IMR-90 (cell line): ENCODE results near the gene RNU1-3. TPM values are rescaled to one million over a fixed set of nuclear protein-coding genes. Genes with fewer than 3 reads are reported as not detected.

Experiments used
- ATAC-seq: fragments of 200-7000 bp; cut with Tn5 transposase; 2 replicates; pipeline ENCODE4 v1.9.1; 2020; ENCODE audit warnings: low read depth, mild to moderate bottlenecking, moderate library complexity
- BruUV-seq: library from RNA; stranded (reverse); fragments of 400-500 nt; replicated peaks from 2 replicates; lab custom pipeline; 2021; lab: Mats Ljungman, UMichigan
- CTCF ChIA-PET: fragments of 300-600 bp; formaldehyde crosslinking; extraction: SDS; loops from one replicate; lab custom pipeline; 2021; ENCODE audit warnings: antibody characterized with exemption; lab: Yijun Ruan, JAX
- POLR2A ChIA-PET: fragments of 300-600 bp; sonication (Branson Sonifier 250); formaldehyde crosslinking; loops from one replicate; lab custom pipeline; 2022; ENCODE audit warnings: antibody characterized with exemption; ENCODE audit not compliant: unreplicated experiment; lab: Charles Lee
- DNase-seq: peaks from one replicate; pipeline ENCODE4 v3.0.0; 2013
- H2AFZ ChIP-seq: replicated peaks from 2 replicates; pipeline ENCODE3; 2013; ENCODE audit warnings: low read length, mild to moderate bottlenecking; ENCODE audit not compliant: poor library complexity
- H2AK5ac ChIP-seq: 2 replicates; pipeline ENCODE4 v1.6.1; 2013; ENCODE audit warnings: low read depth, low read length, inconsistent platforms
- H2AK9ac ChIP-seq: replicated peaks from 2 replicates; pipeline ENCODE3; 2013; ENCODE audit warnings: mild to moderate bottlenecking, low read depth, low read length, moderate library complexity; ENCODE audit not compliant: poor library complexity
- H2BK120ac ChIP-seq: 2 replicates; pipeline ENCODE4 v1.6.1; 2013; ENCODE audit warnings: low read depth, low read length, inconsistent platforms
- H2BK15ac ChIP-seq: 3 replicates; pipeline ENCODE4 v1.6.1; 2013; ENCODE audit warnings: low read depth, low read length, inconsistent platforms
- H2BK20ac ChIP-seq: 2 replicates; pipeline ENCODE4 v1.6.1; 2013; ENCODE audit warnings: low read depth, mild to moderate bottlenecking, inconsistent platforms, low read length, moderate library complexity
- H2BK5ac ChIP-seq: 2 replicates; pipeline ENCODE4 v1.6.1; 2013; ENCODE audit warnings: mild to moderate bottlenecking, low read depth, low read length, inconsistent platforms; ENCODE audit not compliant: poor library complexity, severe bottlenecking
- H3K14ac ChIP-seq: replicated peaks from 2 replicates; pipeline ENCODE4 v1.6.1; 2013; ENCODE audit warnings: low read depth, low read length, inconsistent platforms
- H3K18ac ChIP-seq: 2 replicates; pipeline ENCODE4 v1.6.1; 2013; ENCODE audit warnings: low read depth, low read length, control low read depth
- H3K23ac ChIP-seq: 2 replicates; pipeline ENCODE4 v1.6.1; 2013; ENCODE audit warnings: low read depth, low read length, inconsistent platforms
- H3K27ac ChIP-seq: 2 replicates; pipeline ENCODE4 v1.5.1; 2013; ENCODE audit warnings: mild to moderate bottlenecking, control low read depth, low read length; ENCODE audit not compliant: insufficient read depth
- H3K27me3 ChIP-seq: 2 replicates; pipeline ENCODE4 v1.6.1; 2013; ENCODE audit warnings: low read length; ENCODE audit not compliant: control insufficient read depth, insufficient read depth
- H3K36me3 ChIP-seq: 2 replicates; pipeline ENCODE4 v1.6.1; 2013; ENCODE audit warnings: low read length, mixed read lengths; ENCODE audit not compliant: control insufficient read depth, insufficient read depth
- H3K4ac ChIP-seq: 2 replicates; pipeline ENCODE4 v1.6.1; 2013; ENCODE audit warnings: low read depth, low read length, inconsistent platforms
- H3K4me1 ChIP-seq: 2 replicates; pipeline ENCODE4 v1.6.1; 2013; ENCODE audit warnings: low read length, mixed read lengths; ENCODE audit not compliant: control insufficient read depth, insufficient read depth
- H3K4me2 ChIP-seq: 2 replicates; pipeline ENCODE4 v1.6.1; 2013; ENCODE audit warnings: low read depth, mild to moderate bottlenecking, control low read depth, low read length, moderate library complexity
- H3K4me3 ChIP-seq: 2 replicates; pipeline ENCODE4 v1.5.1; 2013; ENCODE audit warnings: low read depth, mild to moderate bottlenecking, control low read depth, low read length, moderate library complexity; ENCODE audit not compliant: insufficient read depth
- H3K56ac ChIP-seq: 2 replicates; pipeline ENCODE4 v1.6.1; 2013; ENCODE audit warnings: low read length, inconsistent platforms; ENCODE audit not compliant: insufficient read depth; ENCODE audit errors: extremely low read depth
- H3K79me1 ChIP-seq, 2 experiments: 2 replicates each; pipeline ENCODE4 v1.6.1; 2013; ENCODE audit warnings: low read length in 2 of 2, inconsistent platforms in 1 of 2, low read depth in 1 of 2
- H3K9ac ChIP-seq: 2 replicates; pipeline ENCODE4 v1.6.1; 2013; ENCODE audit warnings: low read depth, low read length, control low read depth
- H3K9me1 ChIP-seq: 2 replicates; pipeline ENCODE4 v1.6.1; 2013; ENCODE audit warnings: low read length, inconsistent platforms; ENCODE audit not compliant: insufficient read depth
- H3K9me3 ChIP-seq: 2 replicates; pipeline ENCODE4 v1.6.1; 2013; ENCODE audit warnings: low read length; ENCODE audit not compliant: control insufficient read depth, insufficient read depth
- H4K20me1 ChIP-seq: 2 replicates; pipeline ENCODE4 v1.6.1; 2013; ENCODE audit warnings: low read length, inconsistent platforms; ENCODE audit not compliant: insufficient read depth
- H4K5ac ChIP-seq: 2 replicates; pipeline ENCODE4 v1.6.1; 2013; ENCODE audit warnings: mild to moderate bottlenecking, low read depth, low read length, control low read depth
- H4K8ac ChIP-seq, 2 experiments: 2 replicates each; pipeline ENCODE4 v1.6.1; 2013; ENCODE audit warnings: low read depth in 2 of 2, low read length in 2 of 2, control low read depth in 1 of 2, inconsistent platforms in 1 of 2
- H4K91ac ChIP-seq: 2 replicates; pipeline ENCODE4 v1.6.1; 2013; ENCODE audit warnings: low read depth, low read length, inconsistent platforms; ENCODE audit not compliant: insufficient read depth
- BHLHE40 ChIP-seq: fragments of 150-350 bp; IDR thresholded peaks from 2 replicates; pipeline ENCODE4 v1.6.1; 2016; ENCODE audit warnings: mild to moderate bottlenecking, low read depth, low read length
- CEBPB ChIP-seq: IDR thresholded peaks from 2 replicates; pipeline ENCODE4 v1.6.1; 2012; ENCODE audit warnings: low read depth, low read length, improper control_type of control experiment
- CHD1 ChIP-seq: IDR thresholded peaks from 2 replicates; pipeline ENCODE4 v1.6.1; 2012; ENCODE audit warnings: low read depth, low read length, improper control_type of control experiment
- FOS ChIP-seq: fragments of 150-350 bp; IDR thresholded peaks from 2 replicates; pipeline ENCODE4 v1.6.1; 2016; ENCODE audit warnings: low read depth, low read length
- MAFK ChIP-seq: IDR thresholded peaks from 2 replicates; pipeline ENCODE4 v1.6.1; 2012; ENCODE audit warnings: low read depth, low read length, improper control_type of control experiment
- MAZ ChIP-seq: IDR thresholded peaks from 2 replicates; pipeline ENCODE4 v1.6.1; 2012; ENCODE audit warnings: low read depth, mild to moderate bottlenecking, low read length, improper control_type of control experiment, moderate library complexity, borderline replicate concordance
- MXI1 ChIP-seq: IDR thresholded peaks from 2 replicates; pipeline ENCODE4 v1.6.1; 2012; ENCODE audit warnings: low read depth, mild to moderate bottlenecking, low read length, moderate library complexity, borderline replicate concordance
- POLR2A ChIP-seq: IDR thresholded peaks from 2 replicates; pipeline ENCODE4 v1.6.1; 2012; ENCODE audit warnings: mild to moderate bottlenecking, low read depth, low read length
- RAD21 ChIP-seq: IDR thresholded peaks from 2 replicates; pipeline ENCODE4 v1.6.1; 2012; ENCODE audit warnings: low read length, improper control_type of control experiment
- RCOR1 ChIP-seq: IDR thresholded peaks from 2 replicates; pipeline ENCODE4 v1.6.1; 2012; ENCODE audit warnings: mild to moderate bottlenecking, low read length, improper control_type of control experiment; ENCODE audit not compliant: insufficient replicate concordance
- RFX5 ChIP-seq: IDR thresholded peaks from 2 replicates; pipeline ENCODE4 v1.8.0; 2012; ENCODE audit warnings: low read depth, mild to moderate bottlenecking, low read length, moderate library complexity
- SMC3 ChIP-seq: fragments of 150-350 bp; IDR thresholded peaks from 2 replicates; pipeline ENCODE4 v1.6.1; 2016; ENCODE audit warnings: low read depth, mild to moderate bottlenecking, antibody characterized with exemption, low read length, moderate library complexity
- WGBS, 2 experiments: methylation state at CpG; one replicate each; pipeline versions ENCODE4 v1.1.5 to v1.1.7; 2013; ENCODE audit warnings: missing lambda C conversion rate in 2 of 2; ENCODE audit not compliant: insufficient read length in 1 of 2; ENCODE audit errors: extremely low coverage in 2 of 2; 5-methylcytosine and 5-hydroxymethylcytosine counted together
- dilution Hi-C: fragments of 300-500 bp; cut with HindIII; formaldehyde crosslinking; loops from one replicate; pipeline ENCODE4 v1.14.3; 2018; ENCODE audit warnings: low sequenced_read_pairs; ENCODE audit not compliant: unreplicated experiment
- in situ Hi-C: fragments of 300-500 bp; cut with MboI; formaldehyde crosslinking; loops from 3 replicates; pipeline ENCODE4 v1.14.3; 2019; ENCODE audit warnings: low sequenced_read_pairs, inconsistent platforms, mixed read lengths
- intact Hi-C: fragments of 100-400 bp; cut with micrococcal nuclease; formaldehyde crosslinking; loops from 2 replicates; pipeline ENCODE4 v1.10.0; 2022
- polyA plus RNA-seq, 3 experiments: library from polyadenylated mRNA; depleted of rRNA; stranded (reverse); fragments of >200 nt; gene quantifications; 2 replicates each; pipeline ENCODE4 v1.2.3, GENCODE V29; 2012; ENCODE audit warnings: low replicate concordance in 1 of 3
- total RNA-seq: library from RNA; depleted of rRNA; stranded (reverse); fragments of >200 nt; gene quantifications from 2 replicates; pipeline ENCODE4 v1.2.3, GENCODE V29; 2012
- TF ChIP-seq, protein P1 (sequence below): conservative IDR thresholded peaks from 2 replicates; pipeline ENCODE4 v1.5.1; 2012; ENCODE audit warnings: mild to moderate bottlenecking, low read depth, low read length, improper control_type of control experiment
- TF ChIP-seq, protein P2 (sequence below): fragments of 150-350 bp; IDR thresholded peaks from 2 replicates; pipeline ENCODE4 v1.6.1; 2016; ENCODE audit warnings: low read depth, mild to moderate bottlenecking, low read length, moderate library complexity, borderline replicate concordance
- TF ChIP-seq, protein P3 (sequence below): fragments of 150-350 bp; IDR thresholded peaks from 2 replicates; pipeline ENCODE4 v1.6.1; 2017; ENCODE audit warnings: mild to moderate bottlenecking, antibody characterized with exemption, low read length, low read depth

The RNU1-3 gene
- total and polyA plus RNA-seq, 2 of the 4 experiments (the other 2 are of a cell fraction) = under 0.01 TPM; not detected in 1

DNA sequence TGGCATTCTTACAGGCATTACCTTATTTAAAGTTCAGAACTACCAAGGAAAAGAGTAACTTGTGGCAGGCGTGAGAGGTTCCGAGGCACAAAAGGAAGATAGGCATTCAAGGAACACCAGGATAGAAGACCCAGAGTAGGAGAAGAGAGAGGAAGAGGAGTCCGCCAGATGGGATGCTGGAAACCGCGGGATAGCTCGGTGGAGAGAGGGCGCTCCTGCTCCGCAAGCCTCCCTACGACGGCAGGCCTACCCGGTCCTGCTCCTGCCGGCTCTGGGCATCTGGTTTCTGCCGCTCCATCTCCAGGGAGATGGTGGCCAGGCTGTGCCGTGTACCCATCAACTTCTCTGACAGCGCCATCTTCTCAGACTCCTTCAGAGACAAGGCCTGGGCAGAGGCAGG, 48.0 kb downstream of the RNU1-3 start:
- H3K9ac ChIP-seq = no peak overlapping the region
- intact Hi-C loops (no loop called here), in situ Hi-C loops (loop anchor here (25.0 kb wide), 1 partner anchor 419 kb away; no protein-coding TSS in a partner anchor), dilution Hi-C loops (no loop called here)
- H3K4ac ChIP-seq = no peak overlapping the region
- no peak overlapping the region for H3K4me2 ChIP-seq
- H3K9me3 ChIP-seq = no peaks in the 10 kb centered on the region
- H3K4me3 ChIP-seq = no peak overlapping the region
- no peak overlapping the region for H4K5ac ChIP-seq
- ATAC-seq (no peak), DNase-seq (no peak)
- H4K91ac ChIP-seq = no peak overlapping the region
- ChIA-PET POLR2A (no interaction called here), CTCF (interaction anchor here (1.2 kb wide), 1 partner anchor 10 kb away, joined by 3 read pairs; no protein-coding TSS in a partner anchor)
- no peak overlapping the region for H2BK15ac ChIP-seq
- no peaks in the 10 kb centered on the region for H3K27me3 ChIP-seq
- H4K20me1 ChIP-seq = peaks cover 3% of the 10 kb centered on the region; the same call in 1 of the 2 replicates
- H3K27ac ChIP-seq = no peak overlapping the region
- no peak overlapping the region for H4K8ac ChIP-seq
- 0 out of 4 replicates have a peak, but pooled peaks cover 0 to under 1% of the 10 kb centered on the region in 2 experiments for H3K79me1 ChIP-seq
- no peak overlapping the region for H2AK5ac ChIP-seq
- no TSS peak for BruUV-seq
- H3K9me1 ChIP-seq = no peaks in the 10 kb centered on the region
- H3K56ac ChIP-seq = no peak overlapping the region
- peak overlapping the region; percentile 49 for H2AFZ ChIP-seq
- WGBS, 2 experiments = 78% methylated on average over 14 of the region's 15 CpGs; no CpG with 5 or more reads in 1 of the 2 experiments
- H3K18ac ChIP-seq = no peak overlapping the region
- H3K36me3 ChIP-seq = peaks cover 7% of the 10 kb centered on the region; the same call in 1 of the 2 replicates
- no peak overlapping the region for H2BK5ac ChIP-seq
- no peak overlapping the region for H3K23ac ChIP-seq
- H2BK20ac ChIP-seq = no peak overlapping the region
- no peaks in the 10 kb centered on the region for H3K4me1 ChIP-seq
- no peak overlapping the region for H2BK120ac ChIP-seq
- no peak overlapping the region for H3K14ac ChIP-seq
- H2AK9ac ChIP-seq = peak overlapping the region; percentile 28
- no peak for TF ChIP-seq SMC3
- TF ChIP-seq, protein P1, sequence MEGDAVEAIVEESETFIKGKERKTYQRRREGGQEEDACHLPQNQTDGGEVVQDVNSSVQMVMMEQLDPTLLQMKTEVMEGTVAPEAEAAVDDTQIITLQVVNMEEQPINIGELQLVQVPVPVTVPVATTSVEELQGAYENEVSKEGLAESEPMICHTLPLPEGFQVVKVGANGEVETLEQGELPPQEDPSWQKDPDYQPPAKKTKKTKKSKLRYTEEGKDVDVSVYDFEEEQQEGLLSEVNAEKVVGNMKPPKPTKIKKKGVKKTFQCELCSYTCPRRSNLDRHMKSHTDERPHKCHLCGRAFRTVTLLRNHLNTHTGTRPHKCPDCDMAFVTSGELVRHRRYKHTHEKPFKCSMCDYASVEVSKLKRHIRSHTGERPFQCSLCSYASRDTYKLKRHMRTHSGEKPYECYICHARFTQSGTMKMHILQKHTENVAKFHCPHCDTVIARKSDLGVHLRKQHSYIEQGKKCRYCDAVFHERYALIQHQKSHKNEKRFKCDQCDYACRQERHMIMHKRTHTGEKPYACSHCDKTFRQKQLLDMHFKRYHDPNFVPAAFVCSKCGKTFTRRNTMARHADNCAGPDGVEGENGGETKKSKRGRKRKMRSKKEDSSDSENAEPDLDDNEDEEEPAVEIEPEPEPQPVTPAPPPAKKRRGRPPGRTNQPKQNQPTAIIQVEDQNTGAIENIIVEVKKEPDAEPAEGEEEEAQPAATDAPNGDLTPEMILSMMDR = no peak
- TF ChIP-seq MAFK = no peak
- no peak for TF ChIP-seq RFX5
- no peak for TF ChIP-seq CEBPB
- TF ChIP-seq, protein P2, sequence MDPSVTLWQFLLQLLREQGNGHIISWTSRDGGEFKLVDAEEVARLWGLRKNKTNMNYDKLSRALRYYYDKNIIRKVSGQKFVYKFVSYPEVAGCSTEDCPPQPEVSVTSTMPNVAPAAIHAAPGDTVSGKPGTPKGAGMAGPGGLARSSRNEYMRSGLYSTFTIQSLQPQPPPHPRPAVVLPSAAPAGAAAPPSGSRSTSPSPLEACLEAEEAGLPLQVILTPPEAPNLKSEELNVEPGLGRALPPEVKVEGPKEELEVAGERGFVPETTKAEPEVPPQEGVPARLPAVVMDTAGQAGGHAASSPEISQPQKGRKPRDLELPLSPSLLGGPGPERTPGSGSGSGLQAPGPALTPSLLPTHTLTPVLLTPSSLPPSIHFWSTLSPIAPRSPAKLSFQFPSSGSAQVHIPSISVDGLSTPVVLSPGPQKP = no peak
- no peak for TF ChIP-seq RAD21
- TF ChIP-seq CHD1 = no peak
- no peak for TF ChIP-seq POLR2A
- no peak for TF ChIP-seq MXI1
- TF ChIP-seq MAZ = no peak
- no peak for TF ChIP-seq RCOR1
- TF ChIP-seq, protein P3, sequence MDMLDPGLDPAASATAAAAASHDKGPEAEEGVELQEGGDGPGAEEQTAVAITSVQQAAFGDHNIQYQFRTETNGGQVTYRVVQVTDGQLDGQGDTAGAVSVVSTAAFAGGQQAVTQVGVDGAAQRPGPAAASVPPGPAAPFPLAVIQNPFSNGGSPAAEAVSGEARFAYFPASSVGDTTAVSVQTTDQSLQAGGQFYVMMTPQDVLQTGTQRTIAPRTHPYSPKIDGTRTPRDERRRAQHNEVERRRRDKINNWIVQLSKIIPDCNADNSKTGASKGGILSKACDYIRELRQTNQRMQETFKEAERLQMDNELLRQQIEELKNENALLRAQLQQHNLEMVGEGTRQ = no peak
- TF ChIP-seq FOS = no peak
- no peak for TF ChIP-seq BHLHE40
